Renal cortex interstitium (tissue), 11 donors: ENCODE data around the gene RASAL2. TPM values are rescaled to one million over a fixed set of nuclear protein-coding genes. Genes with fewer than 3 reads are reported as not detected.
A peak's percentile ranks its signal among the peaks of the same experiment; 100 is the strongest.
"Not testable (repeated sequence)": the region's sequence is repeated elsewhere in the genome, so short reads cannot be mapped to it uniquely, and the experiment has no call there.

Source experiments
- DNase-seq, 11 donors: peaks; one replicate each; pipeline ENCODE4 v3.0.0-alpha.2; 2013; ENCODE audit warnings: low read depth in 9 of 11, low spot score in 4 of 11; ENCODE audit errors: extremely low read depth in 1 of 11
- polyA plus RNA-seq, 3 donors: library from polyadenylated mRNA; unstranded; fragments of 120-200 nt; gene quantifications; one replicate each; pipeline ENCODE4 v1.2.1, GENCODE V29; 2013; ENCODE audit not compliant: insufficient read length in 3 of 3

Gene RASAL2
- polyA plus RNA-seq, 3 donors = 18.7 to 23.2 (median 19.6) TPM

DNA sequence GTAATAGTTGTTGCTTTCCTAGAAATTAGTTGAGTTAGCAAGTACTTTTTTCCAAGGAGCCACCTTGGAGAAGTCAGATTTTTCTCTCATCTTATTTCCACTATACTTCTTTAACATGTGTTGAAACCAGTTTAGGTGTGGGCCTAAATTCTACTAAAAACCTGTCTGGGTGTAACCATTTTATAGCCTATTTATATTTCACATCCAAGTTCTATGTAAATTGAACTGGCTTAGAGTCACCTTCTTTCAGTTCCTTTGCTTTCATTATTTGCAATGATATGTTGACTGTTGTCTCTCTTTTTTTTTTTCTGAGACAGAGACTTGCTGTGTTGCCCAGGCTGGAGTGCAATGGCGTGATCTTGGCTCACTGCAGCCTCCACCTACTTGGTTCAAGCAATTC, 207.2 kb downstream of the RASAL2 start:
- DNase-seq = no peak

DNA sequence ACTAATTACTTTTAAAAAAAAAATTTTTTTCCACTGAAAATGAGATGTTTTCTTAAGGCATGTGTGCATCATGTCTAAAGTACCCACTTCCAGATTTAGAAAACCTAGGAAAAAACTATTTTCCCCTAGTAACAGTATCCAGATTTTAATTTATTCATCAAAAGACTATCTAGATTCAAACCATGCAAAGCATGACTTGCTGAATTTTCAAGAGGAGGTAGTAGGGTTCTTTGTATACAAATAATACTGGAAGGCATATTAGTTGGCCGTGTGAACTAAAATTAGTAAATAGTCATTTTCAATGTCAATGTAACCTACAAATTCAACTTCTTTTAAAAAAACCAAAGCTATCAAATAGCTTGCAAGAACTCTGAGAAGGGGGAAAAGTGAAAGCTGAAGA, 213.4 kb downstream of the RASAL2 start:
- no peak for DNase-seq

DNA sequence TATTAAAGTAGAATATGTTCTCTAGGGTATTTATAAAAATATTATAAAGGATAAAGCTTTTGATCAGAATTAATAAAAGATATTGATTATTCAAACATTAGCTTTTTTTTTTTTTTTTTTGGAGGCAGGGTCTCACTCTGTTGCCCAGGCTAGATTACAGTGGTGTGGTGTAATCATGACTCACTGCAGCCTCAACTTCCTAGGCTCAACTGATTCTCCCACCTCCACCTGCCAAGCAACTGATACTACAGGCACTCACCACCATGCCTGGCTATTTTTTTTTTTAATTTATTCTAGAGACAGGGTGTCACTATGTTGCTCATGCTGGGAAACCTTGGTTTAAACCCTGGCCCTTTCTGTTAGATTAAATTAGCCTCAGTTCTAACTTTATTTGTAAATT, 214.5 kb downstream of the RASAL2 start:
- no peak for DNase-seq

DNA sequence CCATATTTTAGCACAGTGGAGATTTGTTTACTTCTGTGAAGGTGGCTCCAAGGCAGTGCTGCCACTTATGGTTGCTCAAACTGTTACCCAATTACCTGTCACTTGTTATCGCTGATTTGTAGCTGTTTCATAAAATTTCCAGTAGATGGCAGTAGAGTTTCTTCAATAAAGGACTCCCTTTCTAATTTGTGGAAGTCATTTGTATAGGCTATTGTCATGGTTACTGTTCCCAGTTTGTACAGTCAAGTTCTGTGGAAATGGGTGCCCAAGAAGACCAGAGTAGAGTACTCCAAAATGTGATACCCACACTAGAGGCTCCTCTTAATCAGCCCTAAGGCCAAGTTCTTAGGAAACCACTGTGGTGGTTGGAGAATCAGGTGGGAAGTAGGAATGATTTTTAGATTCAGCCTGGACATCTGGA, 216.8 kb downstream of the RASAL2 start:
- peak in 10 of 11 donors; percentile 36 to 69 (median 52) for DNase-seq

DNA sequence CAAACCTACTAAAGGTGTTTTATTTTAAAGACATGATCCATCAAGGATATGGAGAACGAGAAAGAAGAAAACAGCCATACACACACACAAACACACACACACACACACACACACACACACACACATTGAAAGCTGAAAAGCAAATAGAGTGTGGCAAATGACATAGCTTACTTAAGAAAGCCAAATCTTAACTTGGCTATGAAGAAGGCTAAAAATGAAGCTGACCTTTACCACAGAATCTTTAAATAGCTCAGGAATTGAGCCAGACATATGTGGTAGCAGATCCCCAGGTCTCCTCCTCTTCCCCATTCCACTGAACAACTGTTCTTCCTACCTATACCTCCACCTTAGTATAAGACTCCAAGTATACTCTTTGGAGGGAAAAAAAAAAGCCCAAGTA, 217.3 kb downstream of the RASAL2 start:
- no peak for DNase-seq

DNA sequence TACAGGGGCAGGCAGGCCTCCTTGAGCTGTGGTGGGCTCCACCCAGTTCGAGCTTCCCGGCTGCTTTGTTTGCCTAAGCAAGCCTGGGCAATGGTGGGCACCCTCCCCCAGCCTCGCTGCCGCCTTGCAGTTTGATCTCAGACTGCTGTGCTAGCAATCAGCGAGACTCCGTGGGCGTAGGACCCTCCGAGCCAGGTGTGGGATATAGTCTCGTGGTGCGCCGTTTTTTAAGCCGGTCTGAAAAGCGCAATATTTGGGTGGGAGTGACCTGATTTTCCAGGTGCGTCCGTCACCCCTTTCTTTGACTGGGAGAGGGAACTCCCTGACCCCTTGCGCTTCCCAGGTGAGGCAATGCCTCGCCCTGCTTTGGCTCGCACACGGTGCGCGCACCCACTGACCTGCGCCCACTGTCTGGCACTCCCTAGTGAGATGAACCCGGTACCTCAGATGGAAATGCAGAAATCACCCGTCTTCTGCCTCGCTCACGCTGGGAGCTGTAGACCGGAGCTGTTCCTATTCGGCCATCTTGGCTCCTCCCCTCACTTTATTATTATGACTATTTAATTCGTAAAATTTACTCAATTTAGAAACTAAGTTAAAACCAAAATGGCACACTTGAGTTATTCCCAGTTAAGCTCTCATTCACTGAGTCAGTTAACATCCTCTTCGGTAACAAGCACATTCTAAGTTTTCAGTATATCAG, 226.5 kb downstream of the RASAL2 start:
- not testable (repeated sequence) for DNase-seq

DNA sequence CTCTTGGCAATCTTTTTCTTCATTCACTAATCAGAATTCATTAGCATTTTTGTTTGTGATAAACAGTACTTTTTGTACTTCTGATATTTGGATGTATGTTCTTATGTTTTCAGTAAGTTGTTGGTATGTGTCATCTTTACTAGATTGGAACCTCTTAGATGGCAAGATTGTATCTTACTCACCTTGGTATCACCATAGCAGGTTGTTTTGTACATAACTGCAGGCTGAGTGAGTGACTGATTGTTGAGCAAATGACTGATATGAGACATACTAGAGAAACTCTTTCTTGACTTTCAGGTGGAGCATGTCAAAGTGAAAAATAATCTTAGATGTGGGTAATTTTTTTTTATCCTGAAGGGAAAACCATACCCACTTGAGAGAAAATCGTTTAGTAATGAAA, 229.2 kb downstream of the RASAL2 start:
- DNase-seq = no peak

DNA sequence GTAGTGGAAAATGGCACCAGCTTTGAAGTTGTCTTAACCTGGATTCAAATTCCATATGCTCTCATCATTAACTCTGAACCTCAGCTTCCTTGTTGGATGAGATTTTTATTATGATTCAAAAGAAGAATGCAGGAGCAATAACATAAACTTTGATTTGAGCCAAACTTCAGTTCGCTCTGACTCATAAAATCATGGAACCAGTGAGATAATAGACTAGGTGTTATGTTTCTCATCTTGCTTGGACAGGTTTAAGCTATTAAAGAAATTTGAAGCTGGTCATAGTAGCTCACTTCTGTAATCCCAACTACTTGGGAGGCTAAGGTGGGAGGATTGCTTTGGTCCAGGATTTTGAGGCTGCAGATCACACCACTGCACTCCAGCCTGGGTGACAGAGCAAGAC, 230.1 kb downstream of the RASAL2 start:
- no peak for DNase-seq

DNA sequence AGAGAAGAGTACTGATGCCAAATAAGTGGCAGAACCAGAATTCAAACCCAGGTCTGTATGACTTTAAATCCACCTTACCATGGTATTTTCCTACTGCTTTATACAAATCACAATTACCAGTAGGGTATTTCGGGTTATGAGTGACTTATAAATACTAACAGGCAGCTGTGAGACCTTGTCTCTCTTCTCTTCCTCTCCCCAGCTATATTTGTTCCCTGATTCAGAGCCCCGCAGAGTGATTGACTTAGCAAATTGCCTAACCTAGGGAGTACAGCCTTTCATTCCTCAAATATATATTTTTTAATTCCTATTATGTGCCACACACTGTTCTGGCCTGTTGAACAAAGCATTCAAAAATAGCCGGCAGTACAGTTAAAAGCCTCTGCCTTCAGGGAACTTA, 234.8 kb downstream of the RASAL2 start:
- no peak for DNase-seq

DNA sequence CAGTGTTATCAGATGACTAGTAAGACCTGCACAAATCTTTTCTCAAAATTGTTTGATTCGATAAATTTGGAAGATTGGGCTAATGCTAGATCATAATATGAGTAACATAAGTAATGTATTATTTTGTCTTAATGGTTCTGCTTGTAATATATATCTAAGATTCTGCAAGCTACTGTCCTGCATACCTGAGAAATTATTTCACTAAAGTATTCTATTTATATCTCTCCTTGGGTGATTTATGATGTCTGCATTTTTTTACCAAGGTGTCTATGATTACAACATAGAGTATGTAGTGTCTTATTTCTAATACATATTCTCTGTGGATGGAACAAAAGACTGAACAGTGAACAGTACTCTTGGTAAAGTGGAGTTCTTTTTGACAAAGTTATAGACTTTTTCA, 236.2 kb downstream of the RASAL2 start:
- no peak for DNase-seq

DNA sequence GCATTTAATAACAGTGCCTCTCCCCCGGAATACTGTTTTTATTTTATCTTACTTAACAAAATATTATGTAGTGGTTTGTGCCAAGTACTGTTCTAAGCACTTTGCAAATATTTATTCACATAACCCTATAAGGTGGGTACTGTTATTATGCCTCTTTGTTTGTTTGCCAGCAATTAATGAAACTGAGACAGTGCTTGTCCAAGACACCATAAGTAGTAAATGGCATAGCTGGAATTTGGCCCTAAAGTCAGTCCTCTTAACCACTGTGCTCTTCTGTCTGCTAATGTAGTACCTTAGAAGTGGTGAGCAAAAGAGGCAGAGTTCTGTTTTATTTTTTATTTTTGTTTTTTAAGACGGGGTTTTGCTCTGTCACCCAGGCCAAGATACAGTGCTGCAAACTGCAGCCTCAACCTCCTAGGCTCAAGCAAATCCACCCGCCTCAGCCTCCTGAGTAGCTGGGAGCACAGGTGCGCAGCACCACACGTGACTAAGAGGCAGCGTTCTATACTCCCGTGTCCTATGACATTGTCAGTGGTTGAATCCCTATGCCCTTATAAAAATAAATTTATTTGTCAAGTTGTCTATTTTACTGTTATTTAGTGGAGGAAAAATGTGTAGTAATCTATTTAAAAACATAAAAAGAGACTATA, 237.1 kb downstream of the RASAL2 start:
- no peak for DNase-seq

DNA sequence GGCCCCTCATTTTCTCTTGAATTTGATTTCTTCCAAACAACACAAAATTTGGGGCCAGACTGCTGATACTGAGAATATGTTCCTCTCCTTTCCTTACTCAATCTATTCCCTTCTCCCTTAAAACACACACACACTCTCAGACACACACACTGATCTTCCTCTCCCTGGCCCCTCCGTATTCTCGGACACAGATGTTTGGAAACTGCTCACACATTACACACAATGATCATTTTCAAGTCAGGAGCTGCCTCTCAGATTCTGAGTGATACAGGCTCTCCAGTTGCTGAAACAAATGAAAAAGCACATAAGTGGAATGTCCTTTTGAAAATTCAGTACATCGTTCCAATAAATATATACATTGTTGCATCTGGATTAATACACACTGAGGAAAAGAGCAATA, 241.5 kb downstream of the RASAL2 start:
- DNase-seq = no peak

DNA sequence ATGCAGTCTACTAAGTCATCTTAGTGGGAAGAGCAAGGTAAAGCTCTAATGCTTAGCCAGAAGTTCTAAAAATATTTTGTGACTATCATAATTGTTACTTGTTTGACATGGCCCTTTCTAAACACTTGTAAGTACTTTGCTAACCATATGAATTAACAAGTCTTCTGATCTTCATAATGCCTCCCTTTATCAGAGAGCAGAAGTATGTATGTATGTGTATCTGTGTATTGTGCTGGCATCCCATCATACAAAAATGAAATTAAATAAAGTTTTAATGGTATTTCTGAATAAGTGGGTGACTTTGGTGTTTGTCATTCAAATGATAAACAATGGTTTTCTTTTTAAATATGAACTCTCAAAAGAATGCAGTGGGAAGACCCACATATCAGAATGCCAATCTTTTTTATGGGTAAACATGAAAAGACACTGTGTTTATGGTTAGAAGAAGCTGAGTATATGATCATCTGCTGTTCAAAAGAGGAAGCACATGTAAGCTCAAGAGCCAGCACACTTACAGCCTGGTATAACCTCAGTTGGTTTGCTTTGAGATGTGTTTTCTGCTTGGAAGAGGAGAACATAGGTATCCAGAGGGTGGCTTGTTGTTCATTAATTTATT, 243.3 kb downstream of the RASAL2 start:
- DNase-seq = no peak

DNA sequence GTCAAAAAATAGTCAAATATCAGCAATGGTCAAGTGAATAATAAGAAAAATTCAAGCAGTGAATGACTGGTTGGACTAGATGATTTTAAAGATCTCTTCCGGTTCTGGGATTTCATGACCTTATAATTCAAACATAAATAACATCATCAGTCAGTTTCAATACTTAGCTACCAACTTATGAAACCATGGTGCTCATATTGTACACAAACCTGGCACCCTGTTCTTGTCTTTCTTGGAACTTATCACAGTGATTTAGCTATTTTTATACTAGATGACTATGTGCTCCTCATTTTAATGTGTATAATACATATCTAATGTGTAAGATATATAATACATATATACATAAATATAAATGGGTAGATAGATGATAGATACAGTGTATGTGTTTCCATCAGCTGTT, 245.9 kb downstream of the RASAL2 start:
- DNase-seq = no peak

DNA sequence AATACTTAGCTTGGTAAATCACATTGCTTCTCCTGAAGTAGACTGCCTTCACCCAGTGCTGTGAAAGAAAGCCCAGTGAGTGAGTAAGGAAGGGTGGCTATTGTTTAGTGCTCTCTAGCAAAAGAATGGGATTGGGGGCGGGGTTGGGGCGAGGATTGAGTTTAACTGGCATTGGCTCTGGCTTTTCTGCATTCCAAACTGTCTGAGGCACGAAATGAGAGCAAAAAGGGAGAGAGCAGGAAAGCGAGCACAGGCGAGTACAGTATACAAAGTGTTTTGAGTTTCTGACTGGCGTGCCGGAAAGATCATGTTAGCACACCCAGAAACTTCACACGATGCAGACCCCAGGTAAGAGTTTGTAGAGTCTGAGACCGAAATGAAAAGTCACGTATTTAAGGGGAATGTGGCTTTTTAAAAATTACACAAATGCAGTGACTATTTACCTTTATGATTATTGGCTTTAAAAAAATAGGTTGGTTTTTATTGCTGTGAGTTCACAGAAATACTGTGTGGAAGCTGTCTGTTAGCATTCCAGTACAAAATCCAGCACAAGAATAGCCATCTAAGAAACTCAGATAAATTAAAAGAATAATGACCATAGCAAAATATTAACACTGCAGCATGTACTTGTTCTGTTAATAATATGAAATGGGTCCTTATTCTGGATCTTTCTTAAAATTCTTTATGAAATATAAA, 247.5 kb downstream of the RASAL2 start:
- peak in 8 of 11 donors; percentile 28 to 59 (median 44) for DNase-seq

DNA sequence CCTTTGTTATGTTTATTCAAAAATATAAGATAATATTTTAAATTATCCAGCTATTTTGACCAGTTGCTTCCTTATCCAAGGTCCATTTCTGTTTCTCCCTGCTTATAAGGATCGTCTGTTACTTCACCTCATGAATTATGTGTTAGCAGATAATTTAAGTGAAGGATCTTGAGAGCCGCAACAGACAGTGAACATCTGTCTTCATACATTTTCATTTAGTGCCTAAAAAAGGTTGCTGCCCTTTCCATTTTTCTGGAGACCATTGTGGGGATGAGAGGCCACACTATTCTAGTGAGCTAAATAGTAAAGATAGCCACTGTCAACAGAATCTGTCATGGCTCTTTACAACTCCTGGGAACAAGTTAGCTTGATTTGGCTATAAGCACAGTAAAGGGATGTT, 248.8 kb downstream of the RASAL2 start:
- DNase-seq = no peak

DNA sequence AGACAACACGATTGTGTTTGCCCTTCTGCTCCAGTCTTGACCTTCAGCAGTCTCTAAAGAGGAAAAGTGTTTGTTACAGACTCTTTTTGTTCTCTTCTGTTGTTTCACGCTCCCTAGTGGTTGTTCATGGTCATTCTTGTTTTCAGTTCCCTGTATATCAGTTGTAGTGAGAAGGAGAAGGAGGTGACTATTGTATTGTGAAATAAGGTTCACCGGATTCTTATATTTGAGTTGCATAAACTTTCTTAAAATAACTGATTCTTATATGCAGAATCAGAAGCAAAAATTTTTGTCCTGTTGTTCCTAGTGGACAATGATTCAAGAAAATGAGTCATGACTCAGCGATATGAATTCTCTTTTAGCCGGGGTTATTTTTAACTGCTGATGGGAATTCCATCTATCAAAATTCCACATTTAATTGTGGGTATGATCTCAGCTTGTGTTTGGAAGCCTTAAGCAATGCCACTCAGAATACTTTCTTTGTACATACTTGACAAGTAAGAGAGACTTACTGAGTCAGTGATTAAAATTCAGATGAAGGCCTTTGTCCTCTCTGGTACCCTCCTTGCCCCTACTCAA, 250.7 kb downstream of the RASAL2 start:
- peak in 5 of 11 donors; percentile 9 to 36 (median 16) for DNase-seq

DNA sequence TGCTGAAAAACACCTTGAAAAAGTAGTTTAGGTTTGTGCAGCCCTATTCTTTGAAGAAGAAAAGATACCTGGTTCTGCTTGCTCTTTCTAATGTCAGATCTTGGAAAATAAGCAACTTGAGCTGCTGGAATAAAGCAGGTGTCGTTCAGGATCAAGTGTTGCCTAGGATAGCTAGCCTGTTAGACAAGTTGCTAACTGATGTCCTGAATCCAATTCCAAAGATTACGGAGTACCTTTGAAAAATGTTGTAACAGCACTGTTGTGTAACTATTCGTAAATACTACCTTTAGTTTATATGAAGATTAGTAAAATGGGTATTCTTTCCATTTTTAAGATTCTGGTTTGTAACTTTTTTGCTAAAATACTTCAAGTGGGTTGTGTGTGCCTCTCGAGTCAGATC, 251.3 kb downstream of the RASAL2 start:
- no peak for DNase-seq

DNA sequence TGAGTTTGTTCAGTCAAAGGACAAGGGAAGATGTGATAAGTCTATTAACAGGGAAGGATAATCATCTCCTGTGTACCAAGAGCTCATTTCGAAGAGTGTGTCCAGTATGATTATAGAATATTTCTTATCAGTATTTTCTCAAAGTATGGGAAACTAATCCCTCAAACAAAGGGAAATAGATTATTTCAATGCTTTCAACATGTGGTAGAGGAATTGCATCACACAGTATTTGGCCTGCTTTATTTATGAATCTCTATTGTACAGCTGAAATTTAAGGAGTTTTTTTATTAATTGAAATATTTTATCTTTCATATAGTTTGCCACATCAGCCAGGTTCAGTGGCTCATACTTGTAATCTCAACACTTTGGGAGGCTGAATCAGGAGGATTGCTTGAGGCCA, 251.9 kb downstream of the RASAL2 start:
- DNase-seq = no peak

DNA sequence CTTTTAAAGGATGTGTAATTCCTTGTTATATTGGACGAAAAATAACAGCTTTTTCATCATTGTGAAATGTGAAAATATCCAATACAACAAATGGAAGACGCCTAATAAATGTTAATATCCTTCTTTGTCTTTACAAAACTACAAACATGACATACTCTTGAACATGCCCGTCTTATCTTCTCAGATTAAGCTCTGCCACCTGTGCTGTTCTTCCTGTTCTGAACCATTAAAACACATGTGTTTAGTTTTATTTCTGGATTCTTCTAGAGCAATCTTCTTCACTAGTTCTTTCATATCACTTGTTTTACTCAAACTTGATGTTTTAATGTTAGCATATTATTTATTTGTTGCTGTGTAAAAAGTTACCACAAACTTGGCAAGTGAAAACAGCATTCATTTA, 255.9 kb downstream of the RASAL2 start:
- no peak for DNase-seq
